Measurements from ENCODE around the gene MTIF3. TPM values are rescaled to one million over a fixed set of nuclear protein-coding genes. Genes with fewer than 3 reads are reported as not detected.

MTIF3 gene
- total RNA-seq, 1 experiment from 2014 or later: 31.6 TPM

GRCh38 chr13:27427641-27428040, 22.7 kb downstream of the MTIF3 start:
- peaks cover 14% of the 10 kb centered on the region for H3K27me3 Mint-ChIP-seq (ENCODE audit: low read depth)
- H3K9me3 Mint-ChIP-seq: no peaks in the 10 kb centered on the region
- Histone ChIP-seq H2BK12ac (ENCODE audit: insufficient read length, low read depth, low read length) (no peak overlapping the region), H2AK5ac (ENCODE audit: insufficient read length, low read length) (no peak overlapping the region), H2AFZ (ENCODE audit: low read length) (no peak overlapping the region), H3K4me2 (ENCODE audit: insufficient read depth, insufficient read length, low read length) (no peak overlapping the region), H3K14ac (ENCODE audit: insufficient read depth, low read length) (no peak overlapping the region), H3K4me1 (ENCODE audit: insufficient read depth, low read length) (no peaks in the 10 kb centered on the region; the same call in 1 of the 2 replicates), H3K9me3 (ENCODE audit: control insufficient read depth, low read depth, low read length) (no peaks in the 10 kb centered on the region), H2BK15ac (ENCODE audit: low read depth, low read length) (no peak overlapping the region), H3T11ph (ENCODE audit: low read length) (no peak overlapping the region), H3K56ac (ENCODE audit: insufficient read length, low read depth, low read length) (no peak overlapping the region), H3K23ac (ENCODE audit: insufficient read length, low read depth, low read length) (no peak overlapping the region), H2BK20ac (ENCODE audit: low read depth, low read length, poor library complexity, severe bottlenecking) (no peak overlapping the region), H4K8ac (replicated peaks; ENCODE audit: insufficient read length, low read depth, low read length) (no peak overlapping the region), H3K4ac (ENCODE audit: low read depth, low read length) (no peak overlapping the region), H3K18ac (ENCODE audit: insufficient read length, low read depth, low read length) (no peak overlapping the region), H4K91ac (ENCODE audit: insufficient read length, low read depth, low read length) (no peak overlapping the region), H3K79me1 (ENCODE audit: insufficient read depth, low read depth, low read length, poor library complexity, severe bottlenecking) (no peaks in the 10 kb centered on the region), H3K23me2 (ENCODE audit: insufficient read length, low read depth, low read length, poor library complexity, severe bottlenecking) (peaks cover 16% of the 10 kb centered on the region), H3K27me3 (ENCODE audit: insufficient read depth, low read length) (no peaks in the 10 kb centered on the region; the same call in 1 of the 2 replicates), H3K9ac (ENCODE audit: extremely low read depth, insufficient read length, low read length) (no peak overlapping the region), H2BK5ac (ENCODE audit: insufficient read length, low read length) (no peak overlapping the region), H4K20me1 (ENCODE audit: control insufficient read depth, insufficient read depth, insufficient read length) (no peaks in the 10 kb centered on the region), H3K27ac (ENCODE audit: insufficient read length, low read depth, low read length) (no peak overlapping the region), H4K5ac (ENCODE audit: insufficient read length, low read depth, low read length) (no peak overlapping the region), H2BK120ac (ENCODE audit: low read depth, low read length, poor library complexity, severe bottlenecking) (no peak overlapping the region), H3K79me2 (ENCODE audit: insufficient read depth, low read length) (no peaks in the 10 kb centered on the region; the same call in 1 of the 2 replicates)
- DNase-seq: no peak
- H3K27ac Mint-ChIP-seq: no peak overlapping the region
- no peak overlapping the region for H3K4me3 Mint-ChIP-seq
- no CpG with 5 or more reads among the region's 2 CpGs for WGBS (ENCODE audit: extremely low coverage, insufficient read length, low lambda C conversion rate)
- H3K4me1 Mint-ChIP-seq: peaks cover 22 to 26% of the 10 kb centered on the region in 2 experiments
- H3K36me3 Mint-ChIP-seq (ENCODE audit: insufficient read depth in 1 of 3, low read depth in 3 of 3): peaks cover 18 to 50% (median 37%) of the 10 kb centered on the region in 3 experiments; a peak in 6 of 7 replicates
- TF ChIP-seq, protein P1, sequence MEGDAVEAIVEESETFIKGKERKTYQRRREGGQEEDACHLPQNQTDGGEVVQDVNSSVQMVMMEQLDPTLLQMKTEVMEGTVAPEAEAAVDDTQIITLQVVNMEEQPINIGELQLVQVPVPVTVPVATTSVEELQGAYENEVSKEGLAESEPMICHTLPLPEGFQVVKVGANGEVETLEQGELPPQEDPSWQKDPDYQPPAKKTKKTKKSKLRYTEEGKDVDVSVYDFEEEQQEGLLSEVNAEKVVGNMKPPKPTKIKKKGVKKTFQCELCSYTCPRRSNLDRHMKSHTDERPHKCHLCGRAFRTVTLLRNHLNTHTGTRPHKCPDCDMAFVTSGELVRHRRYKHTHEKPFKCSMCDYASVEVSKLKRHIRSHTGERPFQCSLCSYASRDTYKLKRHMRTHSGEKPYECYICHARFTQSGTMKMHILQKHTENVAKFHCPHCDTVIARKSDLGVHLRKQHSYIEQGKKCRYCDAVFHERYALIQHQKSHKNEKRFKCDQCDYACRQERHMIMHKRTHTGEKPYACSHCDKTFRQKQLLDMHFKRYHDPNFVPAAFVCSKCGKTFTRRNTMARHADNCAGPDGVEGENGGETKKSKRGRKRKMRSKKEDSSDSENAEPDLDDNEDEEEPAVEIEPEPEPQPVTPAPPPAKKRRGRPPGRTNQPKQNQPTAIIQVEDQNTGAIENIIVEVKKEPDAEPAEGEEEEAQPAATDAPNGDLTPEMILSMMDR (conservative IDR thresholded peaks at IDR 0.05): no peak

Data from H9 (cell line).